Raji (cell line): ENCODE measurements around the gene SIVA1.
A peak's percentile ranks its signal among the peaks of the same experiment; 100 is the strongest.

Source experiments
- POLR2A ChIP-seq: IDR thresholded peaks from 2 replicates; pipeline ENCODE4 v1.6.1; 2011; ENCODE audit warnings: low read depth, low read length, control low read depth; ENCODE audit not compliant: insufficient read depth

Gene SIVA1, protein sequence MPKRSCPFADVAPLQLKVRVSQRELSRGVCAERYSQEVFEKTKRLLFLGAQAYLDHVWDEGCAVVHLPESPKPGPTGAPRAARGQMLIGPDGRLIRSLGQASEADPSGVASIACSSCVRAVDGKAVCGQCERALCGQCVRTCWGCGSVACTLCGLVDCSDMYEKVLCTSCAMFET

DNA sequence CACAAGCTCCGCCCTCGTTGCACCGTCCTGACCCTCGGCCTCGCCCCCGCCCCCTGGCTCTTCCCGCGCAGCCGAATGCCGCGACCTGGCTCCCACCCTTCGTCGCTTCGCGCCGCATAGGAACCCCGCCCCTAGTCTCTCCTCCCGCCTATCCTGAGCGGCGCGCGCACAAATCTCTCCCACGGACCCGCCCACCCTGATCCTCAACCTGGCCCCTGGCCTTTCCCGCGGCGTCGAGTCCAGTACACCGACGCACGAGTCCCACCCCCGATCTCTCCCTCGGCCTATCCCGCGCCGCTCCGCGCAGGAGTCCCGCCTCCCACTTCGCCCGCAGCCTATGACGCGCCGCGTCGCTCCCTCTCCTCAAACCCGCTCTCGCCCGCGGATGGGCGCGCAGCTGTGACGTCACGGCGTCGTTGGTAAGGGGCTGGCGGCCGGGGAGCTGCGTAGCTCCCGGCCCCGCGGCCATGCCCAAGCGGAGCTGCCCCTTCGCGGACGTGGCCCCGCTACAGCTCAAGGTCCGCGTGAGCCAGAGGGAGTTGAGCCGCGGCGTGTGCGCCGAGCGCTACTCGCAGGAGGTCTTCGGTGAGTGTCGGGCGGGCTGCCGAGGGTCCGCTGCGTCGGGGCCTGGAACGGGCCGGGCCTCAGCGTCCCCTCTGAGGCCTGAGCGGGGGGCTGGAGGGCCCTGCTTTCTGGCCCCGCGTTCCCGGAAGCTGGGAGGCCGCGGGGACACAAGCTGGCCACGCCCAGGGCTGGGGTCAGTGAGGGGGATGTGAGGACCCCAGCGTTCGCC is at the start of gene SIVA1:
TSS of gene SIVA1 (plus strand) at position 413 of the 793 bp plus-strand sequence. CDS start at position 468, 55 bp downstream.
- peak; percentile 88 for TF ChIP-seq POLR2A

DNA sequence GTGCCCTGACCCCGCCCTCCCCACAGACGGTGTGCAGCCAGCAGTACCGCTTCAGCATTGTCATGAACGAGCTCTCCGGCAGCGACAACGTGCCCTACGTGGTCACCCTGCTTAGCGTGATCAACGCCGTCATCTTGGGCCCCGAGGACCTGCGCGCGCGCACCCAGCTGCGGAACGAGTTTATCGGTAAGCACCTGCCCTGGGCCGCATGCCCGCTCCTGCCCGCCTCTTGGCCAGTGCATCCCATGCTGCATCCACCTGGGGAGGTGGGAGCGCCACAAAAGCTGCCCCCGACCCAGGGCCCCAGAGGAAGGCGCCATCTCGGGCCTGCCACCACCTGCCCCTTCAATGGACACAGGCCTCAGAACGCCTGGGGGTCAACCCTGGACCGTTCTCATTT is 49.7 kb upstream of the SIVA1 start:
- no peak for TF ChIP-seq POLR2A

DNA sequence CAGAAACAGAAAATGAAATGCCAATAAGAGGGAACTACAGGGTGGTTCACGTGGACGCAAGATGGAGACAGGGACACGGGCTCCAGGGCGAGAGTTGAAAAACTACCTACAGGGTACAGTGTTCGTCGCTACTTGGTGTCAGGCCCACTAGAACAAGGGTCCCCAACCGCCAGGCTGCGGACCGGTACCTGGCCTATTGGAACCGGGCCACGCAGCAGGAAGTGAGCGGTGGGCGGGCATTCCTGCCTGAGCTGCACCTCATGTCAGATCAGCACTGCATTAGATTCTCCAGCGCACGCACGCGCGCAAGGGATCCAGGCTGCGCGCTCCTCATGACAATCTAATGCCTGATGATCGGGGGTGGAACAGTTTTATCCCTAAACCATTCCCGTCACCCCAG is 48.7 kb upstream of the SIVA1 start:
- TF ChIP-seq POLR2A: no peak

DNA sequence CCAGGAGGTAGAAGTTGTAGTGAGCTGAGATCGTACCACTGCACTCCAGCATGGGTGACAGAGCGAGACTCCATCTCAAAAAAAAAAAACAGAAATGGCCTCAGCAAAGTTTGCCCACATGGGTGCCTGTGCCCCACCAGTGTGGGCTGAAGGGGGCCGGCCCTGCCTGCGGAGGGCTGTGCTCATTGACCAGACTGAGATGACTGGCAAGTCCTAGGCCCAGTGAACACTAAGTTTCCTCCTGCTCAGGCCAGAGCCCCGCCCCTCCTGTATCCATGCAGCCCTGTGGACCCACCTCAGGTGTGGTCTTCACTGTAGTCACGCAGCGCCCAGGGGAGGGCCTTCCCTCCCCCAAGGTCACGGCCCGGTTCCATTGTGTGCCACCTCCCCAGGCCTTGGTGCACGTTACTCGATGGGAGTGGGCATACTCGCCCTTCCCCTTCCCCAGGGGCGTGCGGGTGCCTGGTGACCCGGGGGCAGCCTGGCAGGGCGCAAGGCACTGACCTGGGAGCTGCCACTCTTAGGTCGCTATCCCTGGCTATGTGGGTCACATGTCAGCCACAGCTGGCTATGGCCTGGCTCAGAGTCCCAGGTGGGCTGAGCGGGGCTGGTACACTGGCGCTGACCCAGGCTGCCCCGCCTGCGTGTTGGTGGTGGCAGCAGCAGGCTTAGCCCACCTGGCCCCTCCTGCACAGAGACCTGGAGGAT is 47.5 kb upstream of the SIVA1 start:
- no peak for TF ChIP-seq POLR2A

DNA sequence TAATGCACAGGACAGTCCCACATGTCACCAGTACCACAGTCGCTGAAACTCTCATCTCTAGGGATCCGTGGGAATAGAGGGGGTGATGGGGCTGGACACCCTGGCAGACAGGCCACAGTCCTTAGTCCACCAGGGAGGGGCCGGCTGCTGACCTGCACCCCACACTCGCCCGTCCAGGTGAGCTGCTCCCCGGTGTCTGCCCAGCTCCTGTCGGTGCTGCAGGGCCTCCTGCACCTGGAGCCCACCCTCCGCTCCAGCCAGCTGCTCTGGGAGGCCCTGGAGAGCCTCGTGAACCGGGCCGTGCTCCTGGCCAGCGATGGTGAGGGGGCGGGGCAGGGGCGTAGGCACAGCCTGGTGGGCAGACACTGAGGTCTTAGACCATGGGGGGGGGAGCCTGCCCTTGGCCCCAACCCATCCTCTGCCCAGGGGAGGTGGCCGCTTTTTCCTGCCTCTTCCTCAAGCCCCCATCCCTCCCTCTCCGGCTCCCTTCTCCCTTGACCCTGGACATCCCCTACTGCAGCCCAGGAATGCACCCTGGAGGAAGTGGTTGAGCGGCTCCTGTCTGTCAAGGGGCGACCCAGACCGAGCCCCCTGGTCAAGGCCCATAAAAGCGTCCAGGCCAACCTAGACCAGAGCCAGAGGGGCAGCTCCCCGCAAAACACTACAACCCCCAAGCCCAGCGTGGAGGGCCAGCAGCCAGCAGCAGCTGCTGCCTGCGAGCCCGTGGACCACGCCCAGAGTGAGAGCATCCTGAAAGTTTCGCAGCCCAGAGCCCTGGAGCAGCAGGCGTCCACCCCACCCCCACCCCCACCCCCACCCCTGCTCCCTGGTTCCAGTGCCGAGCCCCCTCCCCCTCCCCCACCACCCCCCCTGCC is 46.0 kb upstream of the SIVA1 start:
- TF ChIP-seq POLR2A: no peak

DNA sequence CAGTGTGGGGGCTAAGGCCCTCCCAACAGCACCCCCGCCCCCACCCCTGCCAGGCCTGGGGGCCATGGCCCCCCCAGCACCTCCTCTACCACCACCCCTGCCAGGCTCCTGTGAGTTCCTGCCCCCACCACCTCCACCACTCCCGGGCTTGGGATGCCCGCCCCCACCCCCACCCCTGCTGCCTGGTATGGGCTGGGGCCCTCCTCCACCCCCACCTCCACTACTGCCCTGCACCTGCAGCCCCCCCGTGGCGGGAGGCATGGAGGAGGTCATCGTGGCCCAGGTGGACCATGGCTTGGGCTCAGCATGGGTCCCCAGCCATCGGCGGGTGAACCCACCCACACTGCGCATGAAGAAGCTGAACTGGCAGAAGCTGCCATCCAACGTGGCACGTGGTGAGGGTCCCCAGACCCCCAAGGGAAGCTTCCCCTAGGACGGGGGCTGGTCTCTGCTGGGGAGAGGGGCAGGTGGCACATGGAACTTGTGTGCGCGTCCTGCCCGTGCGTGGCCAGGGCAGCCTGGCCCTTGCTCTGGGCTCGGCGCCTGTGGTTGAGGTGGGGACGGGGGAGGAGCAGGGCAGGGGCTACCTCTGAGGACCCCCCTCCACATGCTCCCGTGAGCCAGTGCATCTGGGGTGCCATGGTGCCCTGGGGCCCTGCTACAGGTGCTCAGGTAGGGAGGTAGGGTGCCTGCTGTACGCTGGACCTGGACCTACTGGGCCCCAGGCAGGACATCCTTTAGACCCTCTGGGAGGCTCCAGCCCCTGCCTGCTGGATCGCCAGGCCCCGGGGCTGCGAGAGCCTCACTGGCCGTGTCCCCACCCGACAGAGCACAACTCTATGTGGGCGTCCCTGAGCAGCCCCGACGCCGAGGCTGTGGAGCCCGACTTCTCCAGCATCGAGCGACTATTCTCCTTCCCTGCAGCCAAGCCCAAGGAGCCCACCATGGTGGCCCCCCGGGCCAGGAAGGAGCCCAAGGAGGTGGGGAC is 45.0 kb upstream of the SIVA1 start:
- TF ChIP-seq POLR2A: no peak

DNA sequence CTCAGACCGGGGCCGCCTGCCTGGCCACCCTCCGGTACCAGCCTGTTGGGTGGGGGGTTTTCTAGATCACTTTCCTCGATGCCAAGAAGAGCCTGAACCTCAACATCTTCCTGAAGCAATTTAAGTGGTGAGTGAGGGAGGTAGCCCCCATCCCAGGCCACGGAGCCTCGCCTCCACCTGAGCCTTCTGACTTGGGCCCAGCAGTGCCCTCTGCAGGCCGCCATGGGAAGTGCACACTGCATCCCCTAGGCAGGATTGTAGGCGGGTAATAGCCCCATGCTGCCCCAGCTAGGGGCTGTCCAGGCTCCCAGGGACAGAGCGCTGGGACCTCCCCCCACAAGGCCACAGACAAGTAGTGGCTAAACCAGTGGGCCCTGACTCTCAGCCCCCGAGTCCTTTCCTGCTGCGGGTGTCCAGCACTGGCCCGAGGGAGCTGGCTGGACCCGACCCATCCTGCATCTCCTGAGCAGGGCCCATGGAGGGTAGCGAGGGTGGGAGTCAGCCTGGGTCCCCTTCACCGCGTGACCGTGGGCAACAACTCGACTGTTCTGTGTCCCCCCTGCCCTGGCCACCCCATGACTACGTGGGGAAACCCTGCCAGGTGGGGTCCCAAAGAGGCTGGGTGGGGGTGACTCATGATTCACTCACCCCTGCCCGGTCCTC is 44.2 kb upstream of the SIVA1 start:
- TF ChIP-seq POLR2A: no peak

DNA sequence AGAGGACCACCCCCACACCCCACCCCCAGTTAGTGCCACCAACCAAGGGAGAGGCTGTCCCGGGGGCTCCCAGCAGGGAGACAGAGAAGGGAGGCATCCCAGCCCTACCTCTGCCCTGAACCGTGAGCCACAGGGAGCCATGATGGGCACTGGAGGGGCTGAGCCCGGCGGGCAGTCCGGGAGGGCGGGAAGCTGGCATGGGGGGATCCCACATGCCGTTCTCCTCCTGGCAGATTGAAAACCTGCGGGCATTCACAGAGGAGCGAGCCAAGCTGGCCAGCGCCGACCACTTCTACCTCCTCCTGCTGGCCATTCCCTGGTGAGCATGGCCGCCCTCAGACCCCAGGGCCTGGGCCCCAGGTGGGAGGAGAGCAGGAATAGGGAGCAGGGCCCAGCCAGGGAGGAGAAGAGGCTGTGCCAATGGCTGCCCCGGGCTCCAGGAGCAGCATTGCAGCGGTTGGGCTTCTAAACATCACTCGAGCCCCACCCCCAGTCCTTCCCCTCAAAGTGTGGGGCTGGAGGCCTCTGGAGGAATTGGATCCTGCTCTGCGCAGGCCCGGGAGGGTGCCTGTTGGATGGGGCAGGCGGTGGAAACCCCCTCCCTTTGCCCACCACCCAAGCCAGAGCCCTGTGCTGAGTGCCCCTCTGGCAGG is 43.4 kb upstream of the SIVA1 start:
- no peak for TF ChIP-seq POLR2A

DNA sequence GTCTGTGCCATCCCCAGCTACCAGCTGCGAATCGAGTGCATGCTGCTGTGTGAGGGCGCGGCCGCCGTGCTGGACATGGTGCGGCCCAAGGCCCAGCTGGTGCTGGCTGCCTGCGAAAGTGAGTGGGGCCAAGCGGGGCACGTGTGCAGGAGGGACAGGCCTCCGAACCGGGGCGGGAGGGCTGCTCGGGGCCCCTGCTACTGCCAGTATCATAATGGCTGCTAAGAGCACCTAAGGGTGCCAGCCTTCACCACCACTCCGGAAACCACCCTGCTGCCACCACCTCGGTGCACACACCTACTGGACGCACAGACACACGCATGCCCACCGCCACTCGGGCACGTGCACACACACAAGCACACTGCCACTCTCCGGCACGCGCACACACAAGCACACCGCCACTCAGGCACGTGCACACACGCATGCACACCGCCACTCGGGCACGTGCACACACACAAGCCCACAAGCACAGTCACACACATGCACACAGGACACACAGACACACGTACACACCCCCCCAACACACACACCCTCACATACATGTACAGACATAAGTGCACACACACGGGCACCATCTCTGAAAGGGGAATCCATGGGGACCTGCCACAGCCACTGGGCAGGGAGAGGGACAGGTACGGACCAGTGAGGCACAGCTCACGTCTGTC is 42.7 kb upstream of the SIVA1 start:
- no peak for TF ChIP-seq POLR2A

DNA sequence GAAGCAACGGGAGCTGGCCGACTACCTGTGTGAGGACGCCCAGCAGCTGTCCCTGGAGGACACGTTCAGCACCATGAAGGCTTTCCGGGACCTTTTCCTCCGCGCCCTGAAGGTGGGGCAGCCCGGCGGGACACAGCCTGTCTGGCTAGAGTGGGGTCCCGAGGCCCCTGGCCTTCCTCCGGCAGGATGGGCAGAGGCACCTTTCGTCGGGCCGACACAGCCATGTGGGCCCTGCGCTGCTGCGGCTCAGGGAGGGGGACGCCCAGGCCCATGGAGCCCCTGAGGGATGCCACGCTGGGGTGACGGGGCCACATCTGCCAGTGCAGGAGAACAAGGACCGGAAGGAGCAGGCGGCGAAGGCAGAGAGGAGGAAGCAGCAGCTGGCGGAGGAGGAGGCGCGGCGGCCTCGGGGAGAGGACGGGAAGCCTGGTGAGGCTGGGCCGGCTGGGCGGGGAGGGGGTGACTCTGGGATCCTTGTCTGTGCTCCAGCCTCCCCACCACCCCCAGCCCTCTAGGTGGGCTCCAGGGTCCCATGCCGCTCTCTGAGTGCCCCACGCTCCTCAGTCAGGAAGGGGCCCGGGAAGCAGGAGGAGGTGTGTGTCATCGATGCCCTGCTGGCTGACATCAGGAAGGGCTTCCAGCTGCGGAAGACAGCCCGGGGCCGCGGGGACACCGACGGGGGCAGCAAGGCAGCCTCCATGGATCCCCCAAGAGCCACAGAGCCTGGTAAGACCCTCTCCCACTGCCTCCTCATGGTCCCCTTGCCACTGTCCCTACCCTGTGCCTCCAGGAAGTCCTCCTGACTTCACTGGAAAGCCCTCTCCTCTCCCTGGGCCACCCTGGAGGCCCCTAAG is 39.8 kb upstream of the SIVA1 start:
- no peak for TF ChIP-seq POLR2A

DNA sequence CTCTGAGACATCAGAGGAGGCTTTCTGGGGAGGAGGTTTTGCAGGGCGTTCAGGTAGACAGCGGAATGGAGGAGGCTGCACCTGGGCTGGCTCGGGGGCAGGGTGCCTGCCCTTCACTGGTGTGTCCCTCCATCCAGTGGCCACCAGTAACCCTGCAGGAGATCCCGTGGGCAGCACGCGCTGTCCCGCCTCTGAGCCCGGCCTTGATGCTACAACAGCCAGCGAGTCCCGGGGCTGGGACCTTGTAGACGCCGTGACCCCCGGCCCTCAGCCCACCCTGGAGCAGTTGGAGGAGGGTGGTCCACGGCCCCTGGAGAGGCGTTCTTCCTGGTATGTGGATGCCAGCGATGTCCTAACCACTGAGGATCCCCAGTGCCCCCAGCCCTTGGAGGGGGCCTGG is 38.9 kb upstream of the SIVA1 start:
- no peak for TF ChIP-seq POLR2A

DNA sequence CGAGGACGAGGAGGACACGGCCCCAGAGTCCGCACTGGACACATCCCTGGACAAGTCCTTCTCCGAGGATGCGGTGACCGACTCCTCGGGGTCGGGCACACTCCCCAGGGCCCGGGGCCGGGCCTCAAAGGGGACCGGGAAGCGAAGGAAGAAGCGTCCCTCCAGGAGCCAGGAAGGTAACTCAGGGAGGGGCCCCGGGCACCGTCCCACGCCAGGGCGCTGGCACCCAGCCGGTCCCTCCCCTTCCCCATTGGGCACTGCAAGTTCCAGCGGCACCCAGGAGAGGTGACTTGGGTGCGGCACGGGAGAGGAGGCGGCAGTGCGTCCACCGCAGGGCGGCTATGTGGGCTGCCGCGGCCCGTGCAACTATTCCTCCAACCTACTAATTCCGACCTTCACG is 38.3 kb upstream of the SIVA1 start:
- no peak for TF ChIP-seq POLR2A
